HG03571 (cell line): Measurements from ENCODE around the gene TMEM8B.

Experiments
- ATAC-seq: cut with Tn5 transposase; IDR thresholded peaks from one replicate; pipeline ENCODE4 v1.9.1; 2021; ENCODE audit not compliant: unreplicated experiment

TMEM8B gene, protein sequence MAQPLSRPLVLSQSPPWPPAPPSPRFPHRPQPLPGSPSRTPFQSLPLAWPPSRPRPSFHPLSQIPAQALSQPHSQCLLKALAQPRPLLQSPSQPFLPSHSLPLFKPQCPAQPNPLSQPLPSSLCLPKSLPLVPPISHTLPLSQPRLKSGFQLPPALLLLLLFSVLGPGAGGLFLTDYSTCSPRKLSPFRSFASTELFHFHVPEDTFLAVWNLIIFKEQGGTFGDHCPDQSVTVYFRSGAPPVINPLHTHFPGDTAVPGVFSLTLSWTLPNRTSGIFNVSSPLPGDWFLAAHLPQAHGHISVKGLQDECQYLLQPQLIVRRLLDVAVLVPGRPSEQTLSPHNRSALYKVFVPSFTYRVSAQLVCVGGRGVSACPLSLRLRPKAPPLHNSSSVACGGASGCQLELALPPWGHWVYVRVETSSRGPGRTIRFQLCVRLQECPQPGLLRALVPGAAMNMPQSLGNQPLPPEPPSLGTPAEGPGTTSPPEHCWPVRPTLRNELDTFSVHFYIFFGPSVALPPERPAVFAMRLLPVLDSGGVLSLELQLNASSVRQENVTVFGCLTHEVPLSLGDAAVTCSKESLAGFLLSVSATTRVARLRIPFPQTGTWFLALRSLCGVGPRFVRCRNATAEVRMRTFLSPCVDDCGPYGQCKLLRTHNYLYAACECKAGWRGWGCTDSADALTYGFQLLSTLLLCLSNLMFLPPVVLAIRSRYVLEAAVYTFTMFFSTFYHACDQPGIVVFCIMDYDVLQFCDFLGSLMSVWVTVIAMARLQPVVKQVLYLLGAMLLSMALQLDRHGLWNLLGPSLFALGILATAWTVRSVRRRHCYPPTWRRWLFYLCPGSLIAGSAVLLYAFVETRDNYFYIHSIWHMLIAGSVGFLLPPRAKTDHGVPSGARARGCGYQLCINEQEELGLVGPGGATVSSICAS

GRCh38 chr9:35829084-35829763 lies at the start of gene TMEM8B:
TSS of gene TMEM8B (plus strand) at chr9:35829228. CDS start at chr9:35829448, 220 bp downstream.
- ATAC-seq = peak; percentile 63

DNA sequence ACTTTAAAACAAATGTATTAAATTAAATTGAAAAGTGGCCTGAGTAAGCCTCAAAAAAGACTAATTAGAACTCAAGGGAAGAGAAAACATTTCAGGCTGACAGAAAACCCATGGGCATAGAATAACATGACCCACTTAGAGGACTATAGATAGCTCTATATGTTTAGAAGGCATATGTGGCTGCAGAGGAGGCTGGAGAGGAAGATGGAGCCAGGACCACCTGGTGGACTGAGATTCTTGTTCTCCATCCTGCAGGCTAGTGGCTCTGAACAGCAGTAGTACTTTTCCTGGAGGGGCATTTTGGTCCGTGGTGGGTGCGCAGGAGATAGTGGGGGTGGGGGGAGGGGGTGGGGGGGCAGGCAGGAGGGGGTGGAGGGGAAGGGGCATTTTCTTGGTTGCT lies 48.0 kb upstream of the TMEM8B start:
- ATAC-seq = no peak

- no peak for ATAC-seq
Observed at GRCh38 chr9:35783418-35783817, 45.6 kb upstream of the TMEM8B start.

- no peak for ATAC-seq
Observed at GRCh38 chr9:35789541-35789940, 39.5 kb upstream of the TMEM8B start.

DNA sequence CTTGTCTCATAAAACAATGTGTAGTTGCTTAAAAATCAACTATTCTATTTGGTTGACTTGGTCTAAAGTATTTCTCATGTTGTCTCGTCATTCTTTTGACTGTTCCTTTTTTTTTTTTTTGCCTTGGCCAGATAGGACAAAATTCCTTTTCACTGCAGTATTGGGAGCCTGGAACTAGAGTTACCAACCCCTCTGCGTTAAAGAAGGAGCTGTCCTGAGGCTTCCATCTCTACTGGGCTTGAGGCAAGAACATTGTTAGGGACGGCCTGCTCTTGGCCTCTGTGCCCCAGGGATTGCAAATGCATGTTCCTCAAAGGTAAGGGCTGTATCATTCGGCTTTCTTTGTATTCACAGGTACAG lies 39.0 kb upstream of the TMEM8B start:
- ATAC-seq = no peak

DNA sequence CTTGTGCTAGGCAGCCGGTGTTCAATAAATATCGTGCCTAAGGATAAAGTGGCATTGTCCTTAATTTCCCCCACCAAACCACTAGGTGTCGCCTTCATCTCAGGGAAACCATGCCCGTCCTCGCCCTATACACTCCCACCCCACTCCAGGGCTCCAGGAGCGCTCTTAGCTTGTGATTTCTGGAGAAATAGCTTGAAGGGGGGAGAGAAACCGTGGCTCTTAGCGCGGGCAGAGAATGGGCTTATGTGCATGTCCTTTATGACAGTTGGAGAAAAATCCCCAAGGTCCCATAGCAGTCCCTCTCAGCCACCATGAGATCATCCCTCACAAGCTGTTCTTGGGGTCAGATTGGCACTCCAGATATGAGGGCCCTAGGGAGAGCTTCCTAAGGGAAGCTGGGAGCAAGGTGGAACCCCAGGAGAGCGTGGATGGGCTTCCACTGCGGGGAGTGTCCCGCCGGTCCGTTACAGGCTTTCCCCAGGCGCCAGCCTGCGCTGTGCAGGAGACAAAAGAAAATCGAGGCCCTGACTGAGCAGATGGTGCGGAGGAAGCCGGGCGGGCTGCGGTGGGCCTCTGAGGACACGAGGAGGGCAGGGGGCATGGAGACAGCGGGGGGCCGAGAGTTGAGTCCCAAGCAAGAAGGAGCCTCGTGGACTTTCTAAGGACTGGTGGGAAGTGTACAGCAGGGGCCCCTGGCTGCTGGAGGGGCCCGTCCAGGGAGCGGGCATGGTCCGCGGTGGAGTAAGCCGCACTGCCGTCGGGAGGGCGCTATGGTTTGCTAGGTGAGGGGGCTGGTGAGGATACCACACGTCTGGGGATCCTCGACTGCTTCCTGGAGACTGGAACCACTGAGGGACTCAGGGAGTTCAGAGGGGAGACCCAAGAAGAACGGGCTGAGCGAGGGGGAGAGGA lies 38.4 kb upstream of the TMEM8B start:
- ATAC-seq = no peak

- no peak for ATAC-seq
Observed at GRCh38 chr9:35791297-35791921, 37.6 kb upstream of the TMEM8B start, which contains the start of gene NPR2. TSS of gene NPR2 (plus strand) at chr9:35791591. CDS start at chr9:35792409, 818 bp downstream.

- ATAC-seq = no peak
Observed at GRCh38 chr9:35792024-35792813, 36.8 kb upstream of the TMEM8B start.

DNA sequence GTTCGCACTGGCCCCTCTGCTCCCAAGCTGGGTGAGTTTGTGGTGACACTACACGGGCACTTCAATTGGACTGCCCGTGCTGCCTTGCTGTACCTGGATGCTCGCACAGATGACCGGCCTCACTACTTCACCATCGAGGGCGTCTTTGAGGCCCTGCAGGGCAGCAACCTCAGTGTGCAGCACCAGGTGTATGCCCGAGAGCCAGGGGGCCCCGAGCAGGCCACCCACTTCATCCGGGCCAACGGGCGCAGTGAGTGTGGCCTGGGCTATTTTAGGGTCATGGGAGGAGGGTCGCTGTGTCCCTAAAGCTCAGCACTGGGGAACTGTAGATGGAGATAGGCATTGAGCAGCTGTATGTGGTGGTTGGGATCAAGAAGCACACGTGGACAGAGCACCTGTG lies 36.2 kb upstream of the TMEM8B start:
- ATAC-seq = no peak

GRCh38 chr9:35793461-35793860 lies 35.6 kb upstream of the TMEM8B start:
- ATAC-seq = no peak

DNA sequence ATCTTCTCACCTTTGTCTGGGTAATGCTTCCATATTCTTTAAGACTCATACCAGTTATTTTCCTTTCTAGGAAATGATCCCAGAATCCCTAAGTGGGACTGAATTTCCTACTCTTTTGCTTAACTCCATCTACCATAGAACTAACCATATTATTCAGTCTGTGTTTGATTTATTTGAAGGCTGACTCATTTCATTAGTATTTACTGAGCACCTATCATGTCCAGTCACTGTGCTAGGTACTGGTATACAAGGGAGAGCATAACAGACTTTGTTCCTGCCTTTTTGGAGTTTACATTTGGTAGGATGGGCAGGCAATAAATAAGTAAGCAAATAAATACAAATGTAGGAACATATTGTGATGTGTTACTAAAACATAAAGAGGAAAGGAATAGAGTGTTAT lies 33.3 kb upstream of the TMEM8B start:
- no peak for ATAC-seq

DNA sequence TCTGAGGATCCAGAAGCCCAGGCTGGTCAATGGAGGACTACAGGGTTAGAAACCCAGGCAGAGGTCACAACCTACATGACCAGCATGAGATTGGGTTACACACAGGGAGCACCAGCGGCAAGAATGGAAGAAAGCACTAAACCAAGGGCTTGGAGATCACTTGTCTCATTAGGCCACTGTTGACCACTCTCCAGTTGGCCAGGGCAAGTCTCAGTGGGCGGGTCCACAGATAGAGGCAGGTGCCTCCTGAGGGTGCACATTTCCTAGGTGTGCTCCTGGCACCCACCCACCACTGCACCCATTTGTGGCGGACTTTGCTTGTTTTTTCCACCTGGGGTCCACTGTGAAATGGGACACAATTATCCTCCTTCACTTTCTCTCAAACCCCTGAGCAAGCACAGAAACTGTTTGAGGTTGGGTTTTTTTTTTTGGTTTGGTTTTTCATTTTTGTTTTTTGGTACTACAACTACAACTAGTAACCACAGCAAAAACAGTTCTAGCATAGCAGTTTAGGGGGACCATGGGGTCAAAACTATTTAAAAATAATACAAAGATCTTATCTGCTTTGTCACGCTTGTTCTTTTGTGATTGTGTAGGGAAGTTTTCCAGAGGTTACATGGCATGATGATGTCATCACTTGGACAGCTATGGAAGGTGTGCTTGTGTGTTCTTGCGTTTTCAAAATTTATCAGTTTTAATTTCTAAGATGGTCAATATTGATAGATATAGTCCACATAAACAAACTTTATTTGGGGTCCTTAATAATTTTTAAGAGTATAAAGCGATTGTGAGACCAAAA lies 31.5 kb upstream of the TMEM8B start:
- ATAC-seq = no peak

- no peak for ATAC-seq
Observed at GRCh38 chr9:35798658-35799374, 30.2 kb upstream of the TMEM8B start.

GRCh38 chr9:35800530-35800929 lies 28.5 kb upstream of the TMEM8B start:
- no peak for ATAC-seq

- ATAC-seq = no peak
Observed at GRCh38 chr9:35801328-35802128, 27.5 kb upstream of the TMEM8B start.

DNA sequence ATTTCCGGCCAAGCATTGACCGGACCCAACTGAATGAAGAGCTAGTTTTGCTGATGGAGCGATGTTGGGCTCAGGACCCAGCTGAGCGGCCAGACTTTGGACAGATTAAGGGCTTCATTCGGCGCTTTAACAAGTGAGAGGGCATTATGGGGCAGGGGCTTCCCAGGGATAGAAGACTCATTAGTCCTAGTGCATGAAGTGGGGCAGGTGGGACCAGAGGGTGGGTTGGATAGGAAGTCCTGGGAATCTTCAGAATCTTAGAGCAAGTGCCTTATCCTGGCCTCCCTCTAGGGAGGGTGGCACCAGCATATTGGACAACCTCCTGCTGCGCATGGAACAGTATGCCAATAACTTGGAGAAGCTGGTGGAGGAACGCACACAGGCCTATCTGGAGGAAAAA lies 22.9 kb upstream of the TMEM8B start:
- no peak for ATAC-seq

DNA sequence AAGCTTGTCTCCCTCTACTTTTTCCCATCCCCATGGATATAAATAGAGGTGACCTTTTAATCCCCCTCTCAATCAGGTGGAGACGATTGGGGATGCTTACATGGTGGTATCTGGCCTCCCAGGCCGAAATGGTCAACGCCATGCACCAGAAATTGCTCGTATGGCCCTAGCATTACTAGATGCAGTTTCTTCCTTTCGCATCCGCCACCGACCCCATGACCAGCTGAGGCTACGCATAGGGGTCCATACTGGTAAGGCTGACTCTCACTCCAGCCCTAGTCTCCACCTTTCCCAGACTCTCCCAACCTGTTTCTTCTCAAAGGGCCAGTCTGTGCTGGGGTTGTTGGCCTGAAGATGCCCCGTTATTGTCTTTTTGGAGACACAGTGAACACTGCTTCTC lies 20.6 kb upstream of the TMEM8B start:
- ATAC-seq = no peak
